HG03575 (cell line): ENCODE results near the gene ECSCR.

Experiments
- ATAC-seq: cut with Tn5 transposase; IDR thresholded peaks from one replicate; pipeline ENCODE4 v1.9.1; 2021; ENCODE audit not compliant: unreplicated experiment, insufficient number of reproducible peaks, low FRiP score; ENCODE audit errors: extremely low read depth

ECSCR gene

GRCh38 chr5:139402561-139403158 is 59.9 kb downstream of the ECSCR start:
- ATAC-seq, result no peak

- ATAC-seq, result no peak
Measured at GRCh38 chr5:139401546-139401945, 61.0 kb downstream of the ECSCR start.

- no peak for ATAC-seq
Measured at GRCh38 chr5:139399501-139400121, 62.9 kb downstream of the ECSCR start.
